Measurements from ENCODE around the gene INPP5A.

INPP5A gene

GRCh38 chr10:132536241-132536876 lies 1.2 kb upstream of the INPP5A start:
- no peak for DNase-seq (ENCODE audit: low spot score)

- peak; percentile 99 for DNase-seq (ENCODE audit: low spot score)
Observed at GRCh38 chr10:132536877-132537683, 507 bp upstream of the INPP5A start.

GRCh38 chr10:132538031-132538789 lies 623 bp downstream of the INPP5A start:
- DNase-seq (ENCODE audit: low spot score) = no peak

GRCh38 chr10:132538790-132539421 lies 1.3 kb downstream of the INPP5A start:
- no peak for DNase-seq (ENCODE audit: low spot score)

DNA sequence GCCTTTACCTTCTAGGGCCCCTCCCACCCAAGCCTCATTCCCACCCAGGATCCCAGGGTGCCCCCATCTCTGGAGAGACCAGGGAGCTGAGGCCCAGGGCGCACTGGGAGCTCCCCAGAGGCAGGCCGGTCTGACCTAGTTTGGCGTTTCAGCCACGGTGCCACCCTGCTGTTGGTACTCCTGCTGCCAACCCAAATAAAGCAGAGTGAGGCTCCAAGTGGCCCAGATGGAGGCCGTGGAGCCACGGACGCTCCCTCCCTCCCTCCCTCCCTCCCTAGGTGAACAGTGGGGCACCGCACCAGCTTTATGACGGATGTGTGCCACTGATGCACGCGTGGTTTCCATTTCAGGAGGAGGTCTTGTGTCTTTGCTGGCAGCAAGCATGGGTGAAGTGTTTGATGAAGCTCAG lies 1.8 kb downstream of the INPP5A start:
- DNase-seq (ENCODE audit: low spot score) = no peak

DNA sequence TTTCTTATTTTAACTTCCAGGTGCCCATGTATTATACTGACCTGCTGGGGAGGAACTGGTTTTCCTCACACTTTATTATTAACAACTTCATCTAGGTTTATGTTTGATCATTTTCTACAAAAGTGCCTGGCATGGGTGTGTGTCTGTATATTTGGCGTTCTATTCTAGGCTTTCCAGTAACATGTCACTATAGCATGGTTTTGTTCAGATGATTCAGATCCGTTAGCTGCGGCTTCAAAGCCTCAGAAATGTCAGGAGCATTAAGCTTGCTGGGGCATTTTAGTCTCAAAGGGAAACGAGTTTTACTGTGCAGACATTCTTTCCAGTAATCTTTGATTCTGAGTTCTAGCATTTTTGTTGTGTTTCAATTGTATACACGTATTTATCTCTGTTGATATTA lies 2.3 kb downstream of the INPP5A start:
- no peak for DNase-seq (ENCODE audit: low spot score)

DNA sequence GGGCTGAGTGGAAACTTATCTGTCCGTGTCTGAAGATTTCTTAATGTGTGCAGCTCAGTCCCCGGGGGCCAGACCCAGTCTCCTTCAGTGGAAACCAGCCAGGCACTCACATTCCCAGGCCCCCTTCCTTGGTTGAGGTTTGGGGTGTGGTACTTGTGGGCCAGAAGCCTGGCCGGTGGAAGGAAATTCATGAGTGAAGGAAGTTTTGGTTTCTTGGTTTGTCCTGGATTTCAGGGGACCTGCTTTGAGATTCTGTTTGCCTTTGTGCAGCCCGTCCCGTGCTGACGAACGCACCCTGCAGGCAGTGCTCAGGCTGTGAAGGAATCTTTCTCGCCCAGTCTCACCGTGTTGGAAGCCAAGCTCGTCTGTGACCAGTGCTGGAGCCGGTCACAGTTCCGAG lies 2.9 kb downstream of the INPP5A start:
- no peak for DNase-seq (ENCODE audit: low spot score)

DNA sequence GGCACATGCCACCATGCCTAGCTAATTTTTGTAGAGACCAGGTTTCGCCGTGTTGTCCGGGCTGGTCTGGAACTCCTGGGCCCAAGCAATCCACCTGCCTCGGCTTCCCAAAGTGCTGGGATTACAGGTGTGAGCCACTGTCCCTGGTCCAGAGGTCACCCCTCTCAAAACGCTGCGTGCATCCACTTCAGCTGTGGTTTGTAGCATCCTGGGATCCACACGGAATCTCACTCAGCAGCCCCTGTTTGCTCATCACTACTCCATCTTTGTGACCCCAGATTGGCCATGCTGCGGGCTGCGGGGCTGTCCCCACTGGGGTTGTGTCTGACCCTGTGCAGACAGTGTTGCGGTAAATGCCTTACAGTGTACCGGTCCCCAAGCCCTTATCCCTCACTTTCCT lies 3.5 kb downstream of the INPP5A start:
- DNase-seq (ENCODE audit: low spot score) = no peak

DNA sequence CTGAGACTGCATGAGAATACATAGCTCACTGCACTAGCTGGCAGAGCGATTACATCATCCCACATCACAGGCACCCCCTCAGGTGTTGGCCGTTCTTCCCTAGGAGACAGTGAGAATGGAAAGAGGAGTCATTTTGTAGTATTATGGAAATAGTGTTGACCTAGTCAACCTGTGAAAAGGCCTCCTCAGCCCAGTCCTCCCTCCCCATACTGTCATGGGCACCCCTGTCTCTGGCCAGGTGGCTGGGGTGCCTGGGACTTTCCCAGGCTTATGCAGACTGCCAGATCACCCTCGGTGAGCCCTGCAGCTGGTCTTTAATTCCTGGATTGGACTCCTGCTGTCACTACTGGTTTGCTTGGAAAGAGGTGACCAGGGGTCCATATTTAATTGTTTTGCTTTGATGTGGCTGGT lies 4.0 kb downstream of the INPP5A start:
- no peak for DNase-seq (ENCODE audit: low spot score)

- DNase-seq (ENCODE audit: low spot score) = no peak
Observed at GRCh38 chr10:132542086-132542775, 4.6 kb downstream of the INPP5A start.

DNA sequence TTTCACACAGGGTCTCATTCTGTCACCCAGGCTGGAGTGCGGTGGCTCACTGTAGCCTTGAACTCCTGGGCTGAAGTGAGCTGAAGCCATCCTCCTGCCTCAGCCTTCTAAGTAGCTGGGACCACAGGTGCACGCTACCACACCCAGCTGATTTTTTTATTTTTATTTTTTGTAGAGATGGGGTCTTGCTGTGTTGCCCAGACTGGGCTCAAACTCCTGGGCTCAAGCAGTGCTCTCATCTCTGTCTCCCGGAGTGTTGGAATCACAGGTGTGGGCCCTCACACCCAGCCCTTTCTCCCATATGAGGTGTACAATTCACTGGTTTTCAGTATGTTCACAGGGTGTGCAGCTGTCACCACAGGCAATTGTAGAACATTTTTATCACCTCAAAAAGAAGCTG lies 5.2 kb downstream of the INPP5A start:
- no peak for DNase-seq (ENCODE audit: low spot score)

GRCh38 chr10:132543916-132544743 lies 6.5 kb downstream of the INPP5A start:
- no peak for DNase-seq (ENCODE audit: low spot score)

DNA sequence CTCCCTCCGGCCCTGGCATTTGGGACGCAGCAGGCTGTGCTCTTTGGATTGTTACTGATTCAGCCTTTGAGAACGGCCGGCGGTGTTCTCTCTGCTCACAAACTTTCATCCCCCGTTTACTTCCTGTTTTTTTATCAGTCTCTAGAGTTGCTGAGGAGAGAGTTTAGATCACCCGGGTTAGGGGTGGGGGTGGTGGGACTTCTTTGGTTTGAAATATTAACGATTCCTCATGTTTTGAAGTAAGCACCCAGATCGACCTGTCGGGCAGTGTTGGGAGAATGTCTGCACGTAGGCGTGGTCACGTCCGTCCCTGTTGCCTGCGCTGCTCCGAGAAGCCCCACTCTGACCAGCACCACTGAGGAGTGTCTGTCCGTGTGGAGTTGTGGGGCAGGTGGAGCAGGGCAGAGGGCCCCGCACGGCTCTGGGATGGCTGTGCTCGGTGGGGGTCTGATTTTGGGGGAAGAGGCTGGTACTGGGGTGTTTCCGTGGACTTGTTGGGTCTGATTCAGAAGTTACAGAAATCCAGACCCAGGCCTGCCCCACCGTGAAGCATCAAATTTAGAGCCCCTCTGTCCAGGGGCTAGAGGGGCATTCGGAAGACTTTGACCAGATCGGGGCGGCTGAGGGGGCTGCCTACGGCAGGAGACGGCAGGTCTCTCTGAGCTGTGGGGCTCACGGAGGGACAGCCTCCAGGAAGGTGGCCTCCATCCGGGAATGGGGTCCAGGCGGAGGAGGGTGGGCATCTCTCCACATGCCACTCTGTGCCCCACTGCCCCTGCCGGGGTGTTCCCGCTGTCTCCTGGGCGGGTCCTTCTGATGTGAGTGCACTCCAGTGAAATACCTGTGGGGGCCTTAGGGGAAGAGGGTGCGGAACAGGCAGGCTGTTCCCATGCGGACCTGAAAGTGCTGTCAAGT lies 7.4 kb downstream of the INPP5A start:
- no peak for DNase-seq (ENCODE audit: low spot score)

DNA sequence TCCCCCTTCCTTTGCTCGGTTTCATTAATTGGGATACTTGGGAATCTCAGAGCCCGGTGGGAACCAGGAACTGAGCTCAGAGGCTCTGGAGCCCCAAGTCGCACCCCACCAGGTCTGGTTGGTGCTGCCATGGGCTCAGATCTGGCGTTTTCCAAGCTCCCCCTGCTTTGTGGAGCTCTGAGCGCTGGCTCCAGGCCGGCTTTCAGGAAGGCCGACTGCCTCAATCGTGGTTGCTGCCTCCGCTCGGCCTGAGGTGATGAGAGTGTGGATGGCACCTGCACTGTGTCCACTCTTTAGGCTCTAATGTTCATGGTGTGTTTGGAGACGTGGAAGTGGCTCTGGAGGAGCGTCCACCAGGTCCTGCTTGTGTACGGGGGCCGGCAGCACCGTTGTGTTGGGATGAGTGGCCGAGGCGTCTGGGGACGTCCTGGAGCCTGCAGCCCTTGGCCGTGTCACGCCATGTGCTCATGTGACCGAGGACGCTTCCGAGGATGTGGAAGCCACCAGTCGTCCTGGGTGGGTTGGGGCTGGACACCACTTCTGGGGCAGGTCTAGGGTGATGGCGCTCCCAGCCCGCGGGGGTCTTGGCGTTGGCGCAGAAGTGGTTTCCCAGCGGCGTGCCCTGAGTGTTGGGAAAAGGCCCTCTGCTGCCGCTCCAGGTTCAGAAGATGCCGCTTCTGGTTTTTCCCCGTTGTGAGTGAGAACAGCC lies 8.2 kb downstream of the INPP5A start:
- DNase-seq (ENCODE audit: low spot score) = no peak

GRCh38 chr10:132546567-132547420 lies 9.2 kb downstream of the INPP5A start:
- DNase-seq (ENCODE audit: low spot score) = peak; percentile 63

GRCh38 chr10:132547421-132547861 lies 9.9 kb downstream of the INPP5A start:
- no peak for DNase-seq (ENCODE audit: low spot score)

DNA sequence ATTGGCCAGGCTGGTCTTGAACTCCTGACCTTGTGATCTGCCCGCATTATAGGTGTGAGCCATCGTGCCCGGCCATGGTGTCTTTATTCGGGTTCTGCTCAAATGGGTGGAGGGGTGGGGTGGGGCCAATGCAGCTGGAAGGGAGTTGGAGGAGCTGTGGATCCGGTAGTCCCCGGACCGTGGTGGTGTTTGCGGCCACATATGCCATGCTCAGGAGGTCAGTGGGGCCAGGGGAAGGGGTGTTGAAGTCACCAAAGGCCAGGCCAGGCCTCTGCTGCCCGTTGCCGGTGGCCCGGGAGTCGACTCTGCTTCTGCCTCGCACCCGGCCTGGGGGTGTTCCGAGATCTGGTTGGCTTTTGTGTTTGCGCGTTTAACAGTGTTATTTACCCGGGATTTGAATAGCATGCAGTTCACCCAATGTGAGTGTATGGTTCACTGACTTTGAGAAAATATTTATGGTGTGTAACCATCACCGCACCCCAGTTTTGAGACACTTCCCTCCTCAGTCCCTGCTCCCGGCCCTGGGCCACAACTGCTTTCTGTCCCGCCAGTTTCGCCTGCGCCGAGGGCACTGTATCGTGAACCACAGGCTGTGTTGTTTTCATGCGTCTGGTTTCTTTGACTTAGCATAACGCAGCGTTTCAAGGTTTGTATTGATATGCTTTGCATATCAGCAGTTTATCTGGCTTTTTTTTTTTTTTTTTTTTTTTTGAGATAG lies 10.7 kb downstream of the INPP5A start:
- DNase-seq (ENCODE audit: low spot score) = no peak

DNA sequence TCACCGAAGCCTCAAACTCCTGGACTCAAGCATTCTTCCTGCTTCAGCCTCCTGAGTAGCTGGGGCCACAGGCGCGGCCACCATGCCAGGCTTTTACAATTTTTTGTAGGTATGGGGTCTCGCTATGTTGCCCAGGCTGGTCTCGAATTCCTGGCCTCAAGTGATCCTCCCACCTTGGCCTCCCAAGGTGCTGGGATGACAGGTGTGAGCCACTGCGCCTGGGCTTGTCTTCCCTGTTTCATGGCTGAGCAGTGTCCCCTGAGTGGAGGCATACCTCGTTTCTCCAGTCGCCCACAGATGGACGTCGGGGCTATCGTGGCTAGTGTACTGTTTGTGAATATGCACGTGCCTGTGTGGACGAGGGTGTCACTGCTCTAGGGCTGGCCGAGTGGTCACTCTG lies 11.3 kb downstream of the INPP5A start:
- DNase-seq (ENCODE audit: low spot score) = no peak
